GM12878 (cell line): ENCODE measurements around the gene UBE2Z.

Experiments used
- BACH1 ChIP-seq: fragments of 450-650 bp; IDR thresholded peaks from 2 replicates; pipeline ENCODE4 v1.6.1; 2017; ENCODE audit warnings: mild to moderate bottlenecking, borderline replicate concordance
- BHLHE40 ChIP-seq, 2 experiments: fragments of 450-650 bp in 1 of 2; IDR thresholded peaks; 2 replicates each; pipeline ENCODE4 v1.6.1; 2011 to 2017; ENCODE audit warnings: low read depth in 2 of 2, borderline replicate concordance in 1 of 2, improper control_type of control experiment in 1 of 2, low read length in 1 of 2, mild to moderate bottlenecking in 1 of 2
- CHD4 ChIP-seq: fragments of 200-600 bp; sonication (generic); IDR thresholded peaks from 2 replicates; pipeline ENCODE4 v1.6.1; 2016; ENCODE audit warnings: mild to moderate bottlenecking
- CREB1 ChIP-seq: IDR thresholded peaks from 2 replicates; pipeline ENCODE4 v1.6.1; 2012; ENCODE audit warnings: low read depth, mild to moderate bottlenecking, inconsistent platforms
- CTCF ChIP-seq, 3 experiments: IDR thresholded peaks in 2 of 3; conservative IDR thresholded peaks in 1 of 3; 2 replicates each; pipeline ENCODE4 v1.5.1; 2011; ENCODE audit warnings: low read depth in 3 of 3, low read length in 3 of 3, mild to moderate bottlenecking in 3 of 3, control low read depth in 2 of 3, moderate library complexity in 2 of 3, inconsistent platforms in 1 of 3, mixed read lengths in 1 of 3; ENCODE audit not compliant: control insufficient read depth in 2 of 3, insufficient read depth in 1 of 3; ENCODE audit errors: extremely low read depth in 1 of 3
- MAX ChIP-seq: IDR thresholded peaks from 2 replicates; pipeline ENCODE4 v1.6.1; 2012; ENCODE audit warnings: low read depth, low read length, improper control_type of control experiment
- NR2C2 ChIP-seq: IDR thresholded peaks from 2 replicates; pipeline ENCODE4 v1.6.1; 2011; ENCODE audit warnings: borderline replicate concordance, low read depth; ENCODE audit not compliant: control insufficient read depth, insufficient read length
- POLR2A ChIP-seq: IDR thresholded peaks from 2 replicates; pipeline ENCODE4 v1.6.1; 2011; ENCODE audit warnings: low read depth, mild to moderate bottlenecking, low read length
- RCOR1 ChIP-seq: conservative IDR thresholded peaks from 2 replicates; pipeline ENCODE4 v1.6.1; 2012; ENCODE audit warnings: low read depth, low read length, improper control_type of control experiment
- USF2 ChIP-seq: IDR thresholded peaks from 2 replicates; pipeline ENCODE4 v1.6.1; 2011; ENCODE audit warnings: low read depth, low read length, improper control_type of control experiment, borderline replicate concordance
- YY1 ChIP-seq: IDR thresholded peaks from 2 replicates; pipeline ENCODE4 v1.6.1; 2011; ENCODE audit warnings: low read depth, mild to moderate bottlenecking, low read length
- ZBED1 ChIP-seq: IDR thresholded peaks from 2 replicates; pipeline ENCODE4 v1.6.1; 2016; ENCODE audit warnings: borderline replicate concordance

- TF ChIP-seq RCOR1 (no peak), BACH1 (no peak), POLR2A (no peak), CTCF (IDR thresholded peaks at IDR 0.05 in 2 of 3, conservative IDR thresholded peaks at IDR 0.05 in 1 of 3; ENCODE audit: control insufficient read depth in 2 of 3, extremely low read depth in 1 of 3, insufficient read depth in 1 of 3, low read depth in 3 of 3, low read length in 3 of 3) (no peak), NR2C2 (no peak), MAX (no peak), CHD4 (no peak), CREB1 (no peak), BHLHE40 (IDR thresholded peaks at IDR 0.05; ENCODE audit: borderline replicate concordance in 1 of 2, low read depth in 2 of 2, low read length in 1 of 2) (no peak), ZBED1 (no peak), USF2 (no peak), YY1 (no peak)
Measured at GRCh38 chr17:48871035-48871550, 37.1 kb upstream of the UBE2Z start.
